Measurements from ENCODE around the gene RGS7. TPM values are rescaled to one million over a fixed set of nuclear protein-coding genes. Genes with fewer than 3 reads are reported as not detected.

RGS7 gene
- polyA plus RNA-seq (not detected in 3 replicates), polyA minus RNA-seq (not detected in 3 replicates)
- not detected for polyA plus RNA-seq (2011; ENCODE audit: low read depth)
- polyA plus RNA-seq (2011; cell fraction: cytosol; rRNA removed): not detected in 2 replicates
- not detected in 2 replicates for polyA plus RNA-seq (2011; cell fraction: nucleus; rRNA removed)
- polyA plus RNA-seq (2012; ENCODE audit: low replicate concordance): not detected in 2 replicates
- polyA minus RNA-seq (2011; cell fraction: cytosol; rRNA and poly(A)+ RNA removed): not detected
- not detected in 2 replicates for polyA minus RNA-seq (2011; cell fraction: nucleus; rRNA and poly(A)+ RNA removed)

GRCh38 chr1:241356519-241357365, at the start of gene RGS7:
Gene RGS7, minus strand, starts transcription at chr1:241357205.
- TF ChIP-seq EZH2 (IDR thresholded peaks at IDR 0.05; ENCODE audit: low read length) (peak; percentile 58), CTCF (optimal IDR thresholded peaks at IDR 0.05 in 1 of 3, IDR thresholded peaks at IDR 0.05 in 1 of 3, conservative IDR thresholded peaks at IDR 0.05 in 1 of 3; ENCODE audit: extremely low read depth in 1 of 3, insufficient read depth in 2 of 3, low read length in 3 of 3) (no peak)
- Histone ChIP-seq H2AFZ (ENCODE audit: control insufficient read depth, low read length) (peak within 1 kb of the TSS; percentile 37), H4K20me1 (ENCODE audit: control insufficient read depth, extremely low read depth, insufficient read depth, low read length) (no peaks in the 10 kb centered on the region), H3K27me3 (ENCODE audit: control insufficient read depth, extremely low read depth, insufficient read depth, low read length) (peaks cover 30% of the 10 kb centered on the region), H3K4me2 (ENCODE audit: control insufficient read depth, extremely low read depth, insufficient read depth, low read depth, low read length) (peak within 1 kb of the TSS; percentile 58), H3K4me1 (ENCODE audit: control insufficient read depth, extremely low read depth, insufficient read depth, low read length) (no peaks in the 10 kb centered on the region), H3K4me3 (ENCODE audit: control insufficient read depth in 2 of 3, extremely low read depth in 1 of 3, insufficient read depth in 2 of 3, low read depth in 1 of 3, low read length in 3 of 3) (peak within 1 kb of the TSS; percentile 19 to 53 (median 27)), H3K79me2 (ENCODE audit: control insufficient read depth, insufficient read depth, low read length) (no peaks in the 10 kb centered on the region), H3K9ac (ENCODE audit: control insufficient read depth, extremely low read depth, insufficient read depth, low read length) (no peak within 1 kb of the TSS), H3K9me3 (ENCODE audit: control insufficient read depth, low read depth, low read length) (no peaks in the 10 kb centered on the region), H3K36me3 (ENCODE audit: control insufficient read depth in 2 of 2, extremely low read depth in 1 of 2, insufficient read depth in 2 of 2, low read length in 2 of 2) (no peaks in the 10 kb centered on the region), H3K27ac (ENCODE audit: control insufficient read depth, insufficient read depth, low read length) (no peak within 1 kb of the TSS), H3K9me1 (ENCODE audit: control insufficient read depth, extremely low read depth, insufficient read depth, low read length) (no peaks in the 10 kb centered on the region)
- dilution Hi-C loops (cut with MboI; ENCODE audit: extremely low pct_ligation_motif_present, low sequenced_read_pairs): no loop called here
- no peak for DNase-seq (ENCODE audit: low read depth, low spot score)
- no peak for FAIRE-seq

- Histone ChIP-seq H2AFZ (ENCODE audit: control insufficient read depth, low read length) (no peak overlapping the region), H3K27ac (ENCODE audit: control insufficient read depth, insufficient read depth, low read length) (no peak overlapping the region), H3K9me3 (ENCODE audit: control insufficient read depth, low read depth, low read length) (no peaks in the 10 kb centered on the region), H3K4me2 (ENCODE audit: control insufficient read depth, extremely low read depth, insufficient read depth, low read depth, low read length) (no peak overlapping the region), H3K36me3 (ENCODE audit: control insufficient read depth in 2 of 2, extremely low read depth in 1 of 2, insufficient read depth in 2 of 2, low read length in 2 of 2) (no peaks in the 10 kb centered on the region), H3K4me3 (ENCODE audit: control insufficient read depth in 2 of 3, extremely low read depth in 1 of 3, insufficient read depth in 2 of 3, low read depth in 1 of 3, low read length in 3 of 3) (no peak overlapping the region), H3K9ac (ENCODE audit: control insufficient read depth, extremely low read depth, insufficient read depth, low read length) (no peak overlapping the region), H4K20me1 (ENCODE audit: control insufficient read depth, extremely low read depth, insufficient read depth, low read length) (no peaks in the 10 kb centered on the region), H3K9me1 (ENCODE audit: control insufficient read depth, extremely low read depth, insufficient read depth, low read length) (no peaks in the 10 kb centered on the region), H3K4me1 (ENCODE audit: control insufficient read depth, extremely low read depth, insufficient read depth, low read length) (no peaks in the 10 kb centered on the region), H3K27me3 (ENCODE audit: control insufficient read depth, extremely low read depth, insufficient read depth, low read length) (no peaks in the 10 kb centered on the region), H3K79me2 (ENCODE audit: control insufficient read depth, insufficient read depth, low read length) (no peaks in the 10 kb centered on the region)
- DNase-seq (ENCODE audit: low read depth, low spot score): no peak
- dilution Hi-C loops (cut with MboI; ENCODE audit: extremely low pct_ligation_motif_present, low sequenced_read_pairs): no loop called here
- TF ChIP-seq CTCF (optimal IDR thresholded peaks at IDR 0.05 in 1 of 3, IDR thresholded peaks at IDR 0.05 in 1 of 3, conservative IDR thresholded peaks at IDR 0.05 in 1 of 3; ENCODE audit: extremely low read depth in 1 of 3, insufficient read depth in 2 of 3, low read length in 3 of 3) (no peak), EZH2 (IDR thresholded peaks at IDR 0.05; ENCODE audit: low read length) (no peak)
- FAIRE-seq: no peak
These were observed 49.4 kb upstream of the RGS7 start for GRCh38 chr1:241406421-241406820.

All from keratinocyte (primary cell).